Coronary artery (tissue), 2 donors: ENCODE results near the gene CPNE7.

Experiments
- DNase-seq: peaks from one replicate; pipeline ENCODE4 v3.0.0-alpha.2; 2017; ENCODE audit warnings: low spot score
- H3K27ac ChIP-seq, 2 donors: fragments of 200-600 bp; sonication (generic); one replicate each; pipeline ENCODE4 v1.5.1; 2016 to 2019
- H3K4me3 ChIP-seq: fragments of 200-600 bp; sonication (generic); 2 replicates; pipeline ENCODE4 v1.5.1; 2016; ENCODE audit warnings: mild to moderate bottlenecking, moderate library complexity
- TF ChIP-seq, protein P1 (sequence below): fragments of 200-600 bp; sonication (generic); IDR thresholded peaks from one replicate; pipeline ENCODE4 v1.5.1; 2019; ENCODE audit warnings: antibody characterized with exemption

The CPNE7 gene

GRCh38 chr16:89549007-89549700 lies 26.4 kb upstream of the CPNE7 start:
- no peak overlapping the region for H3K4me3 ChIP-seq
- TF ChIP-seq, protein P1, sequence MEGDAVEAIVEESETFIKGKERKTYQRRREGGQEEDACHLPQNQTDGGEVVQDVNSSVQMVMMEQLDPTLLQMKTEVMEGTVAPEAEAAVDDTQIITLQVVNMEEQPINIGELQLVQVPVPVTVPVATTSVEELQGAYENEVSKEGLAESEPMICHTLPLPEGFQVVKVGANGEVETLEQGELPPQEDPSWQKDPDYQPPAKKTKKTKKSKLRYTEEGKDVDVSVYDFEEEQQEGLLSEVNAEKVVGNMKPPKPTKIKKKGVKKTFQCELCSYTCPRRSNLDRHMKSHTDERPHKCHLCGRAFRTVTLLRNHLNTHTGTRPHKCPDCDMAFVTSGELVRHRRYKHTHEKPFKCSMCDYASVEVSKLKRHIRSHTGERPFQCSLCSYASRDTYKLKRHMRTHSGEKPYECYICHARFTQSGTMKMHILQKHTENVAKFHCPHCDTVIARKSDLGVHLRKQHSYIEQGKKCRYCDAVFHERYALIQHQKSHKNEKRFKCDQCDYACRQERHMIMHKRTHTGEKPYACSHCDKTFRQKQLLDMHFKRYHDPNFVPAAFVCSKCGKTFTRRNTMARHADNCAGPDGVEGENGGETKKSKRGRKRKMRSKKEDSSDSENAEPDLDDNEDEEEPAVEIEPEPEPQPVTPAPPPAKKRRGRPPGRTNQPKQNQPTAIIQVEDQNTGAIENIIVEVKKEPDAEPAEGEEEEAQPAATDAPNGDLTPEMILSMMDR, result no peak
- H3K27ac ChIP-seq, result no peak overlapping the region
- no peak for DNase-seq

DNA sequence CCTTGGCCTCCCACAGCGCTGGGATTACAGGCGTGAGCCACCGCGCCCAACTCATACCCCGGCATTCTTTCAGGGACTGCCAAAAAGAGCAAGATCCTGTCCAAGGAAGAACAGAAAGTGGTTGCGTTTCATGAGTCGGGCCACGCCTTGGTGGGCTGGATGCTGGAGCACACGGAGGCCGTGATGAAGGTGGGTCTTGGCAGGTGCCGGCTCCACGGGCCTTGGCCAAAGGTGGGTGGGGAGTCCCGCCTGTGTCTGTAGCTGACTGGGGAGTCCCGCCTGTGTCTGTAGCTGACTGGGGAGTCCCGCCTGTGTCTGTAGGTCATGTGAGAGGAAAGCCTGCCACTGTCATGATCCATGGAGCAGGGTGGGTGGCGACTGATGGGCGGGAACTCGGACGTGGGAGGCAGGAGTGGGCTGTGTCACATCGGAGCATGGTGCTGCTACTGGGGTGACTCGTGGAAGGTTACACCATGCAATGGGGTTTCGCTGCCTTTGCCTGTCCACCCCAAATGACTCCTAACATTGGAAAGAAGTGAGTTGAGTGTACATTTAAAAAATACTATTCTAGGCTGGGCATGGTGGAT lies 25.0 kb upstream of the CPNE7 start:
- Histone ChIP-seq H3K4me3 (no peak overlapping the region), H3K27ac (no peak overlapping the region)
- TF ChIP-seq, protein P1, result no peak
- DNase-seq, result no peak

DNA sequence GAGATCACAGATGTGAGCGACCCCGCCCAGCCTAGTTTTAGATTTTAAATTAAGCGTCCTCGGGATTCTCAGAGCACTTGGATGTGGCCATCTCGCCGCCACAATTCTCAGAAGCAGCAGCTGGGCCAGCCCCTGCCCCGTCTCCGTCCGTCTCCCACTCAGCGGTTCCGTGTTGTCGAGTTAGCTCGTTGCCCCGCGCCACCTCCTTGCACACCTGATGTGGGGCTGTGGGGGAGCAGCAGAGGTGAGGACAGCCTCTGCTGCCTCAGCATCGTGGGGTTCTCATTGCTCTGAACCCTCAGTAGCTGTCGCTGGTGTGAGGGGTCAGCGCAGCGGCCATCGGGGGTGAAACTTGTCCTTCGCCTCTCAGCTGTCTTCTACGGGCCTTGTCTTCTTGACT lies 23.2 kb upstream of the CPNE7 start:
- H3K27ac ChIP-seq, result no peak overlapping the region
- TF ChIP-seq, protein P1, result no peak
- DNase-seq, result no peak
- no peak overlapping the region for H3K4me3 ChIP-seq

GRCh38 chr16:89552913-89553312 lies 22.6 kb upstream of the CPNE7 start:
- DNase-seq, result no peak
- no peak overlapping the region for H3K4me3 ChIP-seq
- no peak overlapping the region for H3K27ac ChIP-seq
- TF ChIP-seq, protein P1, result no peak

- H3K27ac ChIP-seq, result no peak overlapping the region
- TF ChIP-seq, protein P1, result no peak
- H3K4me3 ChIP-seq, result no peak overlapping the region
- no peak for DNase-seq
Measured at GRCh38 chr16:89553733-89554132, 21.8 kb upstream of the CPNE7 start.

DNA sequence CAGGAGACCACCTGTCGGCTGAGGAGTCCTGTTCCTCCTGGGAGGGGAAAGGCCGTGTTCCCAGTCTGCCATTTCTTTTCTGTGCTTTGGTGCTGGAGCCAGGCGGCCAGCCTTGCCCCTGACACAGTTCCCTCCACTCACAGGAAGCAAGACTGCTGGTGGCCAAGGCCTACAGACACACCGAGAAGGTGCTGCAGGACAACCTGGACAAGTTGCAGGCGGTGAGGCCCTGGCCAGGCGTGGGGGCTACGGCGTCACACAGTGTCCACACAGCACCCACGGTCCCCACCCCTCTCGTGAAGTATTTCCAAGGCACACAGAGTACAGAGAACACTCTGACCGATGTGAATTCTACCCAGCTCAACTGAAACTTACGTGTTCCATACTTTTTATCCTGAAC lies 21.2 kb upstream of the CPNE7 start:
- TF ChIP-seq, protein P1, result no peak
- no peak for DNase-seq
- H3K4me3 ChIP-seq, result no peak overlapping the region
- no peak overlapping the region for H3K27ac ChIP-seq

- Histone ChIP-seq H3K4me3 (no peak overlapping the region), H3K27ac (no peak overlapping the region)
- no peak for DNase-seq
- TF ChIP-seq, protein P1, result no peak
Measured at GRCh38 chr16:89555265-89555664, 20.3 kb upstream of the CPNE7 start.
